Measurements from ENCODE around the gene BDH1. TPM values are rescaled to one million over a fixed set of nuclear protein-coding genes. Genes with fewer than 3 reads are reported as not detected.
"Not testable (repeated sequence)": the region's sequence is repeated elsewhere in the genome, so short reads cannot be mapped to it uniquely, and the experiment has no call there.

BDH1 gene
- total and polyA plus RNA-seq, 12 donors, result 5.7 to 31.1 (median 11.5) TPM

- H3K27ac ChIP-seq, result no peak overlapping the region
Measured at GRCh38 chr3:197590313-197590962, 34.7 kb upstream of the BDH1 start.

DNA sequence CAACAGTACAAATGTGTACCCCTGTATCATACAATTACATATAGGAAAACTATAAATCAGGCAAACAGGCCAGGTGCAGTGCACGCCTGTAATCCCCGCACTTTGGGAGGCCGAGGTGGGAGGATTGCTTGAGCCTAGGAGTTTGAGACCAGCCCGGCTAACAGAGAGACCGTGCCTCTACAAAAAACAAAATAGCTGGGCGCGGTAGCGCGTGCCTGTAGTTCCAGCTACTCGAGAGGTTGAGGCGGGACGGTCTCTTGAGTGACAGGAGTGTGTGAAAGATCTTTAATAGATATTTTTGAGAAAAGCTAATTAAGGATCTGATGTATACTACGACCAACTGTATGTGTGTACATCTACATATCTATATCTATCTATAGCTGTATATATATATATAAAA lies 33.8 kb upstream of the BDH1 start:
- Histone ChIP-seq H3K27ac (no peak overlapping the region), H3K4me3 (no peak overlapping the region), H3K27me3 (no peaks in the 10 kb centered on the region), H3K36me3 (replicated peaks in 1 of 2) (no peaks in the 10 kb centered on the region), H3K9me3 (replicated peaks in 1 of 3) (no peaks in the 10 kb centered on the region), H3K4me1 (replicated peaks in 1 of 2) (no peaks in the 10 kb centered on the region)
- WGBS, 4 donors, result 87 to 92% (median 90%) methylated on average over 13 of the region's 13 CpGs
- intact Hi-C loops (cut with DNase I), result no loop called here
- no peak for DNase-seq
- no peak for TF ChIP-seq CTCF (IDR thresholded peaks at IDR 0.05)
- TF ChIP-seq POLR2A (IDR thresholded peaks at IDR 0.05), result no peak

More at GRCh38 chr3:197590313-197590962, 34.7 kb upstream of the BDH1 start:
- H3K4me3 ChIP-seq, result no peak overlapping the region
- no peaks in the 10 kb centered on the region for H3K4me1 ChIP-seq (replicated peaks in 1 of 2)
- H3K27me3 ChIP-seq, result no peaks in the 10 kb centered on the region
- no peak for DNase-seq
- TF ChIP-seq POLR2A (IDR thresholded peaks at IDR 0.05) (no peak), CTCF (IDR thresholded peaks at IDR 0.05) (no peak)
- H3K36me3 ChIP-seq (replicated peaks in 1 of 2), result no peaks in the 10 kb centered on the region
- no peaks in the 10 kb centered on the region for H3K9me3 ChIP-seq (replicated peaks in 1 of 3)
- intact Hi-C loops (cut with DNase I), result no loop called here
- WGBS, 4 donors, result 72 to 83% (median 78%) methylated on average over 4 of the region's 4 CpGs

GRCh38 chr3:197586768-197587167 lies 31.0 kb upstream of the BDH1 start:
- H3K4me3 ChIP-seq; H3K9me3 ChIP-seq (replicated peaks in 1 of 3); H3K27ac ChIP-seq; H3K27me3 ChIP-seq; H3K4me1 ChIP-seq (replicated peaks in 1 of 2); intact Hi-C loops (cut with DNase I); DNase-seq; H3K36me3 ChIP-seq (replicated peaks in 1 of 2): not testable (repeated sequence)
- WGBS, 4 donors, result 87 to 93% (median 89%) methylated on average over 11 of the region's 11 CpGs

GRCh38 chr3:197586181-197586580 lies 30.4 kb upstream of the BDH1 start:
- intact Hi-C loops (cut with DNase I), result no loop called here
- WGBS, 4 donors, result 87 to 92% (median 91%) methylated on average over 2 of the region's 2 CpGs
- Histone ChIP-seq H3K4me1 (replicated peaks in 1 of 2) (no peaks in the 10 kb centered on the region), H3K27me3 (no peaks in the 10 kb centered on the region), H3K36me3 (replicated peaks in 1 of 2) (no peaks in the 10 kb centered on the region), H3K9me3 (replicated peaks in 1 of 3) (no peaks in the 10 kb centered on the region), H3K27ac (no peak overlapping the region), H3K4me3 (no peak overlapping the region)
- DNase-seq, result no peak
- TF ChIP-seq CTCF (IDR thresholded peaks at IDR 0.05) (no peak), POLR2A (IDR thresholded peaks at IDR 0.05) (no peak)

DNA sequence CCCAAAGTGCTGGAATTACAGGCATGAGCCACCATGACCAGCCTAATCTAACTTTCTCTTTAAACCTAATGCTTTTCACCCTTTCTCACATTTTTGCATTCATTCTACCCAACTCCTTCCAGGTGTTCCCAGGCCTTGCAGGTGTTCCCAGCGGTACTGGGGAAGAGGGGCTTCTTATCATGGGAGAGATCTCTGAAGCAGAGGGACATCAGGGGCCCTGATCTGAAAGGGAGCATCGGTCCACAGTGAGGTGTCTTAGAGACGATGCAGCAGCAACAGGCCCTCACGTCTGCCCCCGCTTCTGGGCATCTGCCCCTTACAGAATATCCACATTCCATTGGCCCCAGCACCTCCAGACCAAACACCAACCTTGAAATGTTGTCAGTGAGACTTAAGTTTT lies 29.0 kb upstream of the BDH1 start:
- no peak for TF ChIP-seq POLR2A (IDR thresholded peaks at IDR 0.05)
- TF ChIP-seq CTCF (IDR thresholded peaks at IDR 0.05), result no peak
- Histone ChIP-seq H3K27ac (no peak overlapping the region), H3K4me3 (no peak overlapping the region), H3K4me1 (replicated peaks in 1 of 2) (no peaks in the 10 kb centered on the region), H3K27me3 (no peaks in the 10 kb centered on the region), H3K9me3 (replicated peaks in 1 of 3) (no peaks in the 10 kb centered on the region), H3K36me3 (replicated peaks in 1 of 2) (no peaks in the 10 kb centered on the region)
- intact Hi-C loops (cut with DNase I), result no loop called here
- no peak for DNase-seq
- WGBS, 4 donors, result 85 to 91% (median 88%) methylated on average over 5 of the region's 5 CpGs
